AG09319 (cell line): ENCODE results near the gene CYP1A1.
"Not testable (repeated sequence)": the region's sequence is repeated elsewhere in the genome, so short reads cannot be mapped to it uniquely, and the experiment has no call there.

ENCODE experiments used
- DNase-seq: peaks from one replicate; pipeline ENCODE4 v3.0.0-alpha.2; 2010; ENCODE audit warnings: low read depth; ENCODE audit errors: extremely low read depth
- CTCF ChIP-seq: IDR thresholded peaks from 2 replicates; pipeline ENCODE4 v1.5.1; 2011; ENCODE audit warnings: low read depth, mild to moderate bottlenecking, inconsistent platforms, low read length, moderate library complexity

The CYP1A1 gene

DNA sequence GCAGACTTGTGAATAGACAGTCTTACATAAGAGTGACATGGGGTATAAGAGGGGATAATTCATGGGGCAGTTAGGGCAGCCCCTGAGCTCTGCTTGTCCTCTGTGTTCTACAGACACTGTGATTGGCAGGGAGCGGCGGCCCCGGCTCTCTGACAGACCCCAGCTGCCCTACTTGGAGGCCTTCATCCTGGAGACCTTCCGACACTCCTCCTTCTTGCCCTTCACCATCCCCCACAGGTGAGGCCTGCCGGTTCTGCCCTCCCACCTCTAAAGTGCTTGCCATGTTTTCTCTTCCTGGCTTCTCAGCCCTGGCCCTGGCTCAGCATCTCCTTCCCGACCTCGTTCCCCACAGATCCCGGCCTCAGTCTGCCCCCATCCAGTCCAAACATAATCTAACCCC, 26.7 kb upstream of the CYP1A1 start:
- no peak for TF ChIP-seq CTCF
- no peak for DNase-seq

DNA sequence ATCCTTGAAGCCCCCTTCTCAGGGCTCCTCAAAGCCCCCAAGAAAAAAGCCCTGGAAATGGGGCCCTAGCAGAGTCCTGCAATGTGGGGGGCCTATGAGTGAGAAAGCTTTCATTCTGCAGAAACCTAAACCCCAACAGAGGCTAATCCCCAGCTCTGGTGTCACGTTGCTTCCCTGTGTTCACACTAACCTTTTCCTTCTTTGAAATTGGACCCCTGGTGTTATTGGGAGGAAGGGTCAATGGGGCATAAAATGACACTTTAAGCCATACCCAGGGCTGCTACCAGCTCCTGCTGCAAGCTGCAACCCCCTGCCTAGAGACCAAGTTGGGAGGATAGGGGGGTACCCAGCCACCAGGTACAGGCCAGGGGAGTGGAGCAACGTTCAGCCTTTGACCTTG, 25.4 kb upstream of the CYP1A1 start:
- DNase-seq: no peak
- no peak for TF ChIP-seq CTCF

DNA sequence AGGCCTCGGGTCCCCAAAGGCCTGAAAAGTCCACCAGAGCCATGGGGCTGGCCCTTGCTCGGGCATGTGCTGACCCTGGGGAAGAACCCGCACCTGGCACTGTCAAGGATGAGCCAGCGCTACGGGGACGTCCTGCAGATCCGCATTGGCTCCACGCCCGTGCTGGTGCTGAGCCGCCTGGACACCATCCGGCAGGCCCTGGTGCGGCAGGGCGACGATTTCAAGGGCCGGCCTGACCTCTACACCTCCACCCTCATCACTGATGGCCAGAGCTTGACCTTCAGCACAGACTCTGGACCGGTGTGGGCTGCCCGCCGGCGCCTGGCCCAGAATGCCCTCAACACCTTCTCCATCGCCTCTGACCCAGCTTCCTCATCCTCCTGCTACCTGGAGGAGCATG, 24.5 kb upstream of the CYP1A1 start:
- TF ChIP-seq CTCF: no peak
- DNase-seq: no peak

- TF ChIP-seq CTCF: no peak
- no peak for DNase-seq
Measured at GRCh38 chr15:74748322-74748946, 23.1 kb upstream of the CYP1A1 start, which contains the start of gene CYP1A2. Gene CYP1A2, plus strand, starts transcription at chr15:74748845. Its CDS starts 894 bp downstream, at chr15:74749739.

- no peak for TF ChIP-seq CTCF
- DNase-seq: no peak
Measured at GRCh38 chr15:74746389-74746788, 21.1 kb upstream of the CYP1A1 start.

GRCh38 chr15:74742422-74742821, 17.1 kb upstream of the CYP1A1 start:
- TF ChIP-seq CTCF: no peak
- DNase-seq: no peak

GRCh38 chr15:74738239-74738638, 12.9 kb upstream of the CYP1A1 start:
- not testable (repeated sequence) for DNase-seq

DNA sequence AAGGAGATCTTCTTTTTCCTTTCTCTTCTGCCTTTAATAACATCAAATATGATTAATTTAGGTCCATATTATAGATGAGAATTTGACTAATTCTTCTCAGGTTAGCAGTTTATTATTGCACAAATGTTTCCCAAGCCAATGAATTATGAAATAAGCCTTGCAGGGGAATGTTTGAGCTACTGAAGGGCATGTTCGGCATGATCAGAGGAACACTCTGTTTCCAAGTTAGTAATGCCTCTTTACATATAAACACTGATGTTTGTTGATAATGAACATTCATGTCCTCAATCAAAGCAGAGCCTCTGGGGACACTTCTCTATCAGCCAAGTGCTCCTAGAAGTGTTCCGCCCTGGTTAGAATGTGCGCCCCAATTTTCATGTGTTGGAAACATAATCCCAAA, 10.0 kb upstream of the CYP1A1 start:
- no peak for DNase-seq
- TF ChIP-seq CTCF: no peak
